Gastrocnemius medialis (tissue), 4 donors: Measurements from ENCODE around the gene TRIM14.

Source experiments
- POLR2A ChIP-seq, 2 donors: fragments of 450-650 bp; IDR thresholded peaks; one replicate each; pipeline ENCODE4 v1.6.1; 2017; ENCODE audit warnings: antibody characterized with exemption in 2 of 2, mild to moderate bottlenecking in 2 of 2, moderate library complexity in 2 of 2
- TF ChIP-seq, protein P1 (sequence below), 5 experiments: fragments of 450-650 bp in 3 of 5; fragments of 200-600 bp in 2 of 5; sonication (generic) in 2 of 5; IDR thresholded peaks in 4 of 5; conservative IDR thresholded peaks in 1 of 5; 1 replicate in 4 of 5; 2 replicates in 1 of 5; pipeline ENCODE4 v1.5.1; 2016 to 2019; ENCODE audit warnings: antibody characterized with exemption in 5 of 5, mild to moderate bottlenecking in 3 of 5, moderate library complexity in 3 of 5

DNA sequence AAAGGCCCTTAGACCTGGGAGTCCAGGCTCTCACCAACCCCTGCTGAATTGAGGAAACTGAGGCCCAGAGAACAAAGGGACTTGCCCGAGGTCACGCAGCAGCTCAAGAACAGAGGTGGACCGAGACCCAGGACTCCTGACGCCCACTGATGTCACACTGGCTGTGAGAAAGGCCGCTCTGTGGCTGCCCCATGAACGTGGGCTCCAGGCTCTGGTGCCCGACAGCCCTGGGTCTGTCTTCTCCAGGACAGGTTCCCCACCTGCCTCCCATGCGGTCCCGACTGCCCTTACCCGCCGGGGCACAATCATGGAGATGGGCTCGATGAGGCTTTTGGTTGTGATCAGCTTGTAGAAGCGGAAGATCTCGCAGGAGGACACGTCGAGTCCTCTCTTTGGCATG lies 9.3 kb upstream of the TRIM14 start:
- TF ChIP-seq, protein P1, sequence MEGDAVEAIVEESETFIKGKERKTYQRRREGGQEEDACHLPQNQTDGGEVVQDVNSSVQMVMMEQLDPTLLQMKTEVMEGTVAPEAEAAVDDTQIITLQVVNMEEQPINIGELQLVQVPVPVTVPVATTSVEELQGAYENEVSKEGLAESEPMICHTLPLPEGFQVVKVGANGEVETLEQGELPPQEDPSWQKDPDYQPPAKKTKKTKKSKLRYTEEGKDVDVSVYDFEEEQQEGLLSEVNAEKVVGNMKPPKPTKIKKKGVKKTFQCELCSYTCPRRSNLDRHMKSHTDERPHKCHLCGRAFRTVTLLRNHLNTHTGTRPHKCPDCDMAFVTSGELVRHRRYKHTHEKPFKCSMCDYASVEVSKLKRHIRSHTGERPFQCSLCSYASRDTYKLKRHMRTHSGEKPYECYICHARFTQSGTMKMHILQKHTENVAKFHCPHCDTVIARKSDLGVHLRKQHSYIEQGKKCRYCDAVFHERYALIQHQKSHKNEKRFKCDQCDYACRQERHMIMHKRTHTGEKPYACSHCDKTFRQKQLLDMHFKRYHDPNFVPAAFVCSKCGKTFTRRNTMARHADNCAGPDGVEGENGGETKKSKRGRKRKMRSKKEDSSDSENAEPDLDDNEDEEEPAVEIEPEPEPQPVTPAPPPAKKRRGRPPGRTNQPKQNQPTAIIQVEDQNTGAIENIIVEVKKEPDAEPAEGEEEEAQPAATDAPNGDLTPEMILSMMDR (IDR thresholded peaks at IDR 0.05 in 4 of 5, conservative IDR thresholded peaks at IDR 0.05 in 1 of 5): no peak
- TF ChIP-seq POLR2A (IDR thresholded peaks at IDR 0.05): no peak
